Astrocyte of the cerebellum (primary cell): ENCODE data around the gene TOMM20.
"Not testable (repeated sequence)": the region's sequence is repeated elsewhere in the genome, so short reads cannot be mapped to it uniquely, and the experiment has no call there.

Source experiments
- DNase-seq: peaks from one replicate; pipeline ENCODE4 v3.0.0-alpha.2; 2011; ENCODE audit warnings: low read depth
- H3K4me3 ChIP-seq: 2 replicates; pipeline ENCODE4 v1.5.1; 2011; ENCODE audit warnings: mild to moderate bottlenecking, low read depth, low read length, moderate library complexity
- CTCF ChIP-seq: IDR thresholded peaks from 2 replicates; pipeline ENCODE4 v1.5.1; 2012; ENCODE audit warnings: low read length, low read depth, moderate library complexity, mild to moderate bottlenecking; ENCODE audit errors: missing control alignments
- in situ Hi-C: cut with HindIII; loops from 2 replicates; pipeline ENCODE4 v1.10.0; 2017; ENCODE audit warnings: low sequenced_read_pairs

Gene TOMM20

GRCh38 chr1:235090406-235091069, 38.1 kb downstream of the TOMM20 start:
- H3K4me3 ChIP-seq, result no peak overlapping the region
- TF ChIP-seq CTCF, result peak; percentile 29
- in situ Hi-C loops, result loop anchor here (10.0 kb wide), 1 partner anchor 606 kb away; no protein-coding TSS in a partner anchor
- DNase-seq, result peak; percentile 72

- in situ Hi-C loops, result no loop called here
- no peak overlapping the region for H3K4me3 ChIP-seq
- no peak for DNase-seq
- TF ChIP-seq CTCF, result no peak
Observed at GRCh38 chr1:235088907-235089306, 39.7 kb downstream of the TOMM20 start.

GRCh38 chr1:235088430-235088829, 40.2 kb downstream of the TOMM20 start:
- TF ChIP-seq CTCF, result no peak
- H3K4me3 ChIP-seq, result no peak overlapping the region
- in situ Hi-C loops, result no loop called here
- no peak for DNase-seq

GRCh38 chr1:235087906-235088305, 40.7 kb downstream of the TOMM20 start:
- no peak for TF ChIP-seq CTCF
- H3K4me3 ChIP-seq, result no peak overlapping the region
- no peak for DNase-seq
- in situ Hi-C loops, result no loop called here

GRCh38 chr1:235085411-235086117, 43.1 kb downstream of the TOMM20 start:
- DNase-seq, in situ Hi-C loops, H3K4me3 ChIP-seq: not testable (repeated sequence)

- in situ Hi-C loops, DNase-seq, H3K4me3 ChIP-seq: not testable (repeated sequence)
Observed at GRCh38 chr1:235080788-235081187, 47.8 kb downstream of the TOMM20 start.

- DNase-seq, in situ Hi-C loops, H3K4me3 ChIP-seq: not testable (repeated sequence)
Observed at GRCh38 chr1:235080297-235080657, 48.4 kb downstream of the TOMM20 start.

GRCh38 chr1:235079443-235080296, 49.0 kb downstream of the TOMM20 start:
- no peak for TF ChIP-seq CTCF
- no peak overlapping the region for H3K4me3 ChIP-seq
- no peak for DNase-seq
- in situ Hi-C loops, result loop anchor here (10.0 kb wide), 2 partner anchors 245 to 465 kb away; partner anchors contain the start of gene IRF2BP2
